ENCODE data around the gene GPSM3.

DNA sequence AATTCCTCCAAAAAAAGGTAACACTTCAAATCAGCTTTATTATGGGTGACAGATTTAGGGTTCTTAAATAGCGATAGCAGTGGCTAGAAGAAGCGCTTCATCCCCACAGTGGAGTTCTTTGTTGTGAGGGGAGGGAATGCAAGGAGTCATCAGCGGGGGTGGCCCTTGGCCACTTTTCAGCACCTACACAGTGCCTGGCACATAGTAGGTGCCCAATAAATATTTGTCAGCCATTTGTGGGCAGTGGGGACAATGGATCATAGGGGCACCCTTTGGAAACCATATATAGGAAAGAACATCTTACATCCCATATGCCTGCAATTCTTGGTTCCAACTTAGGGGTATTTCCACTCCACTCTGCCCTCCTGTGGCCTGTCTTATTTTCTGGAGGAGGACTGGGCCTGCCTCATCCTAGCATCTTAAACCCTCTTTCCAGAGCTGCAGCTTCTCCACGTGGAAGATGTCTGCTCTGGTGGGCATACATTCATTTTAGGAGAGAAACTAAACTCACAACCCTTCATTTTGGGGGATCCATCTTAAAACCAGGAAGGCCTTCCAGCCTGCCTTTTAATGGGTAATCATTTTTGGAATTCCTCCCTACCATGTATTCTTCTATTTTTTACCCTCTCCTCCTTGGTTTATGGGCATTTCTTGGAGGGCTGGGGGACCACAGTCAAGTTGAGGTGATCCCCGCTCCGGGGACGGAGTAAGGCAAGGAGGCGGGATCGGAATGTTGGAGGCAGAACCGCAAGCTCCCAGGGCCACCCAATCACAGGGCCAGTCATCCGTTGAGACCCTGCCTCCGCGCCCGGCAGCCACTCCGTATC, 2.6 kb upstream of the GPSM3 start:
- TF ChIP-seq, protein P1, sequence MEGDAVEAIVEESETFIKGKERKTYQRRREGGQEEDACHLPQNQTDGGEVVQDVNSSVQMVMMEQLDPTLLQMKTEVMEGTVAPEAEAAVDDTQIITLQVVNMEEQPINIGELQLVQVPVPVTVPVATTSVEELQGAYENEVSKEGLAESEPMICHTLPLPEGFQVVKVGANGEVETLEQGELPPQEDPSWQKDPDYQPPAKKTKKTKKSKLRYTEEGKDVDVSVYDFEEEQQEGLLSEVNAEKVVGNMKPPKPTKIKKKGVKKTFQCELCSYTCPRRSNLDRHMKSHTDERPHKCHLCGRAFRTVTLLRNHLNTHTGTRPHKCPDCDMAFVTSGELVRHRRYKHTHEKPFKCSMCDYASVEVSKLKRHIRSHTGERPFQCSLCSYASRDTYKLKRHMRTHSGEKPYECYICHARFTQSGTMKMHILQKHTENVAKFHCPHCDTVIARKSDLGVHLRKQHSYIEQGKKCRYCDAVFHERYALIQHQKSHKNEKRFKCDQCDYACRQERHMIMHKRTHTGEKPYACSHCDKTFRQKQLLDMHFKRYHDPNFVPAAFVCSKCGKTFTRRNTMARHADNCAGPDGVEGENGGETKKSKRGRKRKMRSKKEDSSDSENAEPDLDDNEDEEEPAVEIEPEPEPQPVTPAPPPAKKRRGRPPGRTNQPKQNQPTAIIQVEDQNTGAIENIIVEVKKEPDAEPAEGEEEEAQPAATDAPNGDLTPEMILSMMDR (IDR thresholded peaks at IDR 0.05; ENCODE audit: insufficient read depth, low read length, poor library complexity, severe bottlenecking): peak; percentile 75
- no peak for TF ChIP-seq EZH2phosphoT487 (conservative IDR thresholded peaks at IDR 0.05; ENCODE audit: low read length)
